GM21381 (cell line): ENCODE data around the gene NTSR2.

Experiments used
- ATAC-seq: cut with Tn5 transposase; IDR thresholded peaks from one replicate; pipeline ENCODE4 v1.9.1; 2021; ENCODE audit warnings: mild to moderate bottlenecking, moderate library complexity; ENCODE audit not compliant: unreplicated experiment

The NTSR2 gene

DNA sequence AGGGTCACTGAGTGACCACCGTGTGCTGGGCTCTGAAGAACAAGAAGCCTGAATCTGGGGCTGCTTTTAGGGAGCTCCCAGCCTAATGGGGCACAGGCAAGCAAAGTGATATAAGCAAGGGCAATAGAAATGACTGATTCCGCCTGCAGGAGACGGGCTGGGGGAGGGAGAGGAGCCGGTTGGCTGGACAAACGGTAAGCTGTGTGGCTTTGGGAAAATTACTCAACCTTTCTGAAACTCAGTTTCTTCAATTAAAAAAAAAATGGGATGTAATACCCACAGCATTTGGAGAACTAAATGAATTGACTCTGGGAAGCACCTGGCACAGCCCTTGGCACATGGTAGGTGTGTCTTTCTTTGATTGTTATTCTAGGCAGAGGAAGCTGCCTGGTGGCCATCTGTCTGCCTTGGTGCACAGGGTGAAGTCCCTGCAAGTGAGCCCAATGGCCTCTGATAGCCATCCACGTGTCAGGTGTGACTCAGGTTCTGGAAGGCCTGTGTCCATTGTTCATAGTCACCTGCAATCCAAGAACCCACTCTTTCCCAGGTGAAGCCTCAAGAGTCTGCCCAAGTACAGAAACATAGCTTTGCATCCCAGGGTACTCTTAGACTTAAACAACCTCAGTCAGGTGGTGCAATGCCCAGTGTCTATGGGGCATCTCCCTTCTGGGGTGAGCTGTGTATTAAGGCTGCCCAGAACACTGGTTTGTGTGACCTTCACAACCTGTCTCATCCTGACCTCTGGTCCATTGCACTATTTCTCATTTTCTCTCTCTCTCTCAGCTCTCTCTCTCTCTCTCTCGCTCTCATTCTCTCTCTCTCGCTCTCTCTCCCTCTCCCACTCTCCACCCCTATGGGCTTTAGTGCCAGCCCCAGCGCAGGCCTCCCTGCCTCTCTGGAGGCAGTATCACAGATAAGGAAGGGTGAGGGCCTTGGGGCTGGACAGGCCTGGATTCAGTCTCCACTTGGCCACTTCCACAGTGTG, 30.0 kb upstream of the NTSR2 start:
- no peak for ATAC-seq

- no peak for ATAC-seq
Observed at GRCh38 chr2:11698009-11698922, 28.3 kb upstream of the NTSR2 start.

DNA sequence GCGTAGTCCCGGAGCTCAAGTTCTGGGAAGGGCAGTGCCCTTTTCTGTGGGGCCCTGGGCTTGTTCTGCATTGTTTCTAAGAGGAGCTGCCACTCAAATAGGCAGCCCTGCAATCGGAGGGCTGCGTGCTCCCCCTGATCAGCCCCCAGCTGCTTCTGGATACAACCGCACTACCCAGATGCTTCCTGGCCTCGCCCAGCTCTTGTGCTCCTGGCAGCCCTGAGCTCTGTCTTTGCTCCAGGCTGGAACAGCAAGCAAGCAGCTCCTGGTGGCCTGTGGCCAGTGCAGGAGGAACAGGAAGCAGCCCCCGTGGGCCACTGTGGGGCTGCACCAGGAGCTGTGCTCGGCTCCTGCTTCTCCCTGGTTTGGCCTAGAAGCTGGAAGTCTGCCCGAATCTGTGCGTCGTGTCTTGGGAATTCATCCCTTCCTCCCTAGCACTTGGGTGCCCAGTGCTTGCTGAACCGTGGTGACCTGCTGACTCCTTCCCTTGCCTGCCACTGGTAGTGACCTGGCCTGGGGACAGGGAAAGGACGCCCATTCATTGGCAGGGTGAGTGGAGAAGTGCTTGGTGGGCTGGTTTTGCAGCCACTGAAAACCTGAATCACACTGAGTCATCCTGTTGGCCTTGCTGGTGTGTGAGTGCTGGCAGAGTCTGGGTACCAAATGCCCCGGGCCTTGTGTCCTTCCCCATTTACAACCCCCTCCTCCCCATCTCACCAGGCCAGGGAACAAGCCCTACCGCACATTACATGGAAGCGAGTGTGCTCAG, 27.3 kb upstream of the NTSR2 start:
- ATAC-seq, result no peak

GRCh38 chr2:11696736-11697102, 26.7 kb upstream of the NTSR2 start:
- no peak for ATAC-seq

DNA sequence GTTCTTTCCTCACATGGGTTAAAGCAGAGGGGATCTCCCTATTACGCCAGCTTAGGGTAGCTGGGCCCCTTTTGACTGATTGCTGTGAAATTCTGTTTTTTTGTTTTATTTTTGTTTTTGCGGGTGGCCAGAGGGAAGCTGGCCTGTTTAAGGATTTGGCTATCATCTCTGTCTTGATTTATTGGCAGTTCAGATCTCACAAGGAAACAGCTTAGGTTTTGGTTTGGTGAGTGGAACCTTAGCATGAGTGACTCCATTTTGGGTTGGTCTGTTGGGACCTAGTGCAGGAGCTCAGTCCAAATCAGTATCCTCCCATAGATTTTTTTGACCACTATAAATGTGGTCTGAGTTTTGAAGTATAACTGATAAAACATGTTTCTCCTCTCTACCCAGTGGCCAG, 25.6 kb upstream of the NTSR2 start:
- no peak for ATAC-seq

GRCh38 chr2:11692966-11693521, 23.0 kb upstream of the NTSR2 start:
- peak; percentile 66 for ATAC-seq

GRCh38 chr2:11691076-11691660, 21.2 kb upstream of the NTSR2 start:
- ATAC-seq, result no peak

DNA sequence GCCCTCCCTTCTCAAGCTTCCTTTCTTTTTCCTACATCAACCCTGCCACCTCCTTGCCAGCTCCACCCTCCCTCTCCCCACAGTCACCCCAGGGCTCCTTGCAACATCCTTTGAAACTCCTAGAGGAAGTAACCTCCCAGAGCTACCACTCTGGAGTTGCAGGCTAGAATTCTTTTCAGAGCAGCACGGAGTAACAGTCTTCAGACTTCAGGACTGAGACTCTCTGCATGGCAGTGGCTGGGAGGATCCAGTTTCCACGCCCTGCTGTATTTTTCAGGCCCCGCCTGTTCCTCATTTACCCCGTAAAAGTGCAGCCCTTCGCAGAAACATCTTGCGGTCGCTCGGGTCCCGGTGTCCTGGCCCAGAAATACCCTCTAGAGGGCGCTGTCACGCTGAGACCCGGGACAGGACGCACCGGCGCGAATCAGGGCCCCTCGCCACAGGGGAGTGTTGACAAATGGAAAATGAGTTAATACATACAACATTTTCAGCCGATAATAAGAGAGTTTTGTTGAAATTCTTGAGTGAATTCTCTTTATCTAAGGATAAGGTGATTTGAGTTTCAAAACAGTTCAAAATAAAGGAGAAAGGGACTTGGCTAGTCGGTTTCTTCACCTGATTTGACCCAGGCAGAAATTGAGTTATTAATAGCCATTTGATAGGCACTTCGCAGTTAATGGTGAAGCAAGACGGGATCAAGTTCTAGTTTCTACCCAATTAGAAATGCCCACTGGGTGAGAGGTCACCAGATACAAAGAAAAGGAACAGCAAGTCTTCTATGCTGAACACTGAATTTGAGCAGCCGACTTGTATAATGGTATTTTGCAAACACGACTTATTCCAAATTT, 18.5 kb upstream of the NTSR2 start:
- peak; percentile 88 for ATAC-seq

GRCh38 chr2:11687736-11688135, 17.7 kb upstream of the NTSR2 start:
- no peak for ATAC-seq

GRCh38 chr2:11685906-11686470, 16.0 kb upstream of the NTSR2 start:
- ATAC-seq, result no peak

- no peak for ATAC-seq
Observed at GRCh38 chr2:11684894-11685460, 15.0 kb upstream of the NTSR2 start.

GRCh38 chr2:11683966-11684365, 14.0 kb upstream of the NTSR2 start:
- no peak for ATAC-seq

GRCh38 chr2:11683476-11683875, 13.5 kb upstream of the NTSR2 start:
- ATAC-seq, result no peak

DNA sequence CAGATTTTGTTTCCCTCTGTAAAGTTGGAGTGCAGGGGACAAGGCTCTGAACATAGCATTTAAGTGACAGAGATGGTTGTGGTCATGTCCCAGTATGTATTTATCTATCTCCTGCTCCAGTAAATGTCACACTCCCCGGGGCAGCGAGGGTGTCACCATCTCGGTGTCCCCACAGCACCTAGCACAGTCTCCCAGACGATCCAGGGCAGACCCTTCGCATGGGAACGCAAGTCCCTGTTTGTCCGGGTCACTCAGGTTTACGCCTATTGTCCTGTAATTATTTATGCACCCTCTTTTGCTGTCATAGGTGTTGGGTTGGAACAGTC, 12.6 kb upstream of the NTSR2 start:
- no peak for ATAC-seq

DNA sequence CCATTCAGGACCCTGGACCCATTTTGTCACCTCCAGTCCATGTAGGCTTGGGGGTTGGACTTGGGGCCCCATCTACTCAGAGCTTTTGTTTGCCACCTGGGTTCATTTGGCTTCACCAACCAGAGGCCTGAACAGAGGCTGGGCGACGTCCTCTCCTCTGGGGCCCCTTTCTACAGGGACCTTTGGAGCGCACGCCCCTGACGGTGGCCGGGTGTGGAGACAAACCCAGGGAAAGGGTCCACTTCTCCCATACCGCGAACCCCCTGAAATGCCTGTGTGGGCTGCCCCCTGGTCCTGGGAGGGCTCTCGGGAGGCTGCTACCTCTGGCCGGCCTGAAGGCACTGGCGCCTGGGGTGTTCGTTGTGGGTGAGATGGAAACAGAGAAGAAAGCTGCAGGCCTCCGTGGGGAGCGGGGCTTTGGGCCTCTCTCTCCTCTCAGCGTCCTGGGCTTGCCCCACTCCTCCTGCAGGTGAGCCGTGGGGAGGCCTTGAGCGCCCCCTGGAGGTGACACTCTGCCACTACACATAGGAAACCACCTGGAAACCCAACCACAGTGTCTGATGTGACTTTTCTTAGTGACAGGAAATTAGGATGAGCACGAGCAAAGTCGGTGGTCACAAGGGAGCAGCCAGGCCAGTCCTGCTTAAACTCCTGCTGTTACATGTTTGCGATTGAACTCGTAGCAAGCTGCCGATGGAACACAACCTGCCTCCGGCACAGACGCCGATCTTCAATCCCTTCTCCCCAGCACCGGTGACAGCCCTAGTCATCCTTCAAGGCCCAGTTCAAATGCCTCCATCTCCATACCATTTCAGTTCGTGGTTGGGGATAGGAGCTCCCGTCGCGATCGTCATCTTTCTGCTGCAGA, 12.0 kb upstream of the NTSR2 start:
- no peak for ATAC-seq

GRCh38 chr2:11680901-11681721, 11.1 kb upstream of the NTSR2 start:
- no peak for ATAC-seq
